CD4-positive, alpha-beta T cell treated with Interferon gamma for 1 hour (primary cell): ENCODE data around the gene NDE1.
"Not testable (repeated sequence)": the region's sequence is repeated elsewhere in the genome, so short reads cannot be mapped to it uniquely, and the experiment has no call there.

Experiments used
- DNase-seq: peaks from one replicate; pipeline ENCODE4 v3.0.0-alpha.2; 2020

Gene NDE1

GRCh38 chr16:15650019-15650697 is at the start of gene NDE1:
NDE1 (plus strand) TSS chr16:15650245; CDS start chr16:15664779, 14,534 bp downstream.
- DNase-seq: peak; percentile 84

DNA sequence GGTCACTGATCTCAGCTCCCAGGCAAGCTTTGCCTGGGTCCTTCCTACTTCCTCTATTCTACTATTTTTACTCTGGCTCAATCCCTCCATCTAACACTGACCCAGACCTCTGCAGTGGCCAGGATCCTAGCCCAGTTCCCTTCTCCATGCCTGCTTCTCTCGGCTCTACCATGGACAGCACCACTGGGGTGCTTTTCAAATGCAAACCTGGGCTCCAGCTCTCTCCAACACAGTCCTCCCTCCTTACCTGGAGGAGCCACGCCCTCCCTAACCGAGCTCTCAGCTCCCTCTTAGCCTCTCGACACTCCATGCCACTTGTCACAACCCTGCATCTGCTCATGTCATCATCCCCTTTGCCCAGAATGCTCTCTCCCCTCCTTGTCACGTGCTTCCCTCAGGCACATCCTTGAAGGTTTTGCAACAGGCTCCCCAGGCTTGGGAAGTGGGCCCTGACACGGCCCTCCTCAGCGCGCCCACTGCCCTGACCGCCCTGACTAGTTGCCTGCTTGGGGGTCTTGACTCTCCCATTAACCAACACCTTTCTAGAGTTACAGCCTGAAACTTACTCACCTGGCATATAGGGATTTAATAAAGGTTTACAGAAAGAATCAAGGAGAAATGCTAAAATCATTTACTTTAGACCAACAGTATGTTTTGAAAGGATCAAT is 48.7 kb upstream of the NDE1 start:
- no peak for DNase-seq

- DNase-seq: no peak
Measured at GRCh38 chr16:15602285-15603044, 47.6 kb upstream of the NDE1 start.

- no peak for DNase-seq
Measured at GRCh38 chr16:15604460-15605440, 45.3 kb upstream of the NDE1 start.

- DNase-seq: no peak
Measured at GRCh38 chr16:15605839-15606517, 44.1 kb upstream of the NDE1 start.

DNA sequence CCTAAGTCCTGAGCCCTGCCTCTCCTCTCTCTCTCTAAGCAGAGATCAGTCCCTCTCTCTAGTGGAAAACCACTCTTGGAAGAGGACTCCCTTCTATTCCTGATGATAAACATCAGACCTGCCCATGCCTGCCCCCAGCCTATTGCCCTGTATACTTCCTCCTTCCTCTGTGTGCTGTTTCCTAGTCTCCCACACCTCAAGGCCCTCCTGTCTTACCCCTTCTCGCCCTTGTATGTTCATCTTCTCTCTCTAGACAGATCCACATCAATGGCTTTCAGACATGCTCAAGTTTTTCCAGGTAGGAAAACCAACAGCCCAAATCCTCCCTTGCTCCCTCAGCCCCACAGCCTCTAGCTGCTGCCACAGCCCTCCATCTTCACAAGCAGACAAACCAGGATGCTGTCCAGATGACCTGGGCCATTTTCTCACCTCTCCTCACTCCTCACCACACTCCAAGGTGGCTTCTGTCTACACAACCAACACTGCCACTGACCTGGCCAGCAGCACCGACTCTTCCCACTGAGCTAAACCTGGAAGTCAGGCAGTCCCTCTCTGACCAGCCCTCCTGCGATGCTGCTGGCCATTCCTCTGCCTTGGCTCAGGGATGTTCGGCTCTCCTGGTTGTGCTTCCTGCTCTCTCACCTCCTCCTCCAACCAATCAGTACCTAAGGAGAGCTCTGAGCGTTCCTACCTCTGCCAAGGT is 43.4 kb upstream of the NDE1 start:
- DNase-seq: no peak

- not testable (repeated sequence) for DNase-seq
Measured at GRCh38 chr16:15607221-15607699, 42.8 kb upstream of the NDE1 start.

GRCh38 chr16:15607700-15608396 is 42.2 kb upstream of the NDE1 start:
- peak; percentile 37 for DNase-seq

DNA sequence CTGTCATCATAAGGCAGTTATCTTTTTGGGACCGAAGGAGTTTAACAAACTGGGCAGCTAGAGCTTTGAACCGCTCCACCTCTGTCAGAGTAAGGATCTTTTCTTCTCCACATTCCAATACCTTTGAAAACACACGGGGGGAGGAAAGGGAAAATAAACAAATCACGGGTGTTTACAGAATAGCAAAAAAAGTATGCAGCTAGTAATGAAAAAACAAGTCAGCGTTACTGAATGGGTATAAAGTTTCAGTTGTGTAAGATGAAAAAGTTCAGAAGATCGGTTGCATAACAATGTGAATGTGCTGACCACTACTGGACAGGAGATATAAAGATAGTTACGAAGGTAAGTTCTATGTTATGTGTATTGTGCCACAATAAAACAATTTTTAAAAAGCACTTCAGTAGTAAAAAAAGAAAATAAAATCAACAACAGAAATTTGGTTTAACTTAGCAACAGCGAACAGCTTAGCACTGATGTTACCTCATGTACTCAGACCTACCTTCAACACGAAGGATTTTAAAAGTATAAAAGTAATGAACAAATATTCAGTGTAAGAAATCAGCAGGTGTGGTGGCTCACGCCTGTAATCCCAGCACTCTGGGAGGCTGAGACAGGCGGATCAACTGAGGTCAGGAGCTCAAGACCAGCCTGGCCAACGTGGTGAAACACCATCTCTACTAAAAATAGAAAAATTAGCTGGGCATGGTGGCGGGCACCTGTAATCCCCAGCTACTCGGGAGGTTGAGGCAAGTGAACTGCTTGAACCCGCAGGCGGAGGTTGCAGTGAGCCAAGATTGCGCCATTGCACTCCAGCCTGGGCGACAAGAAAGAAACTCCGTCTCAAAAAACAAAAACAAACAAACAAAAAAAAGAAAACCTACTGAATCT is 41.4 kb upstream of the NDE1 start:
- DNase-seq: no peak

GRCh38 chr16:15609286-15609649 is 40.8 kb upstream of the NDE1 start:
- no peak for DNase-seq

DNA sequence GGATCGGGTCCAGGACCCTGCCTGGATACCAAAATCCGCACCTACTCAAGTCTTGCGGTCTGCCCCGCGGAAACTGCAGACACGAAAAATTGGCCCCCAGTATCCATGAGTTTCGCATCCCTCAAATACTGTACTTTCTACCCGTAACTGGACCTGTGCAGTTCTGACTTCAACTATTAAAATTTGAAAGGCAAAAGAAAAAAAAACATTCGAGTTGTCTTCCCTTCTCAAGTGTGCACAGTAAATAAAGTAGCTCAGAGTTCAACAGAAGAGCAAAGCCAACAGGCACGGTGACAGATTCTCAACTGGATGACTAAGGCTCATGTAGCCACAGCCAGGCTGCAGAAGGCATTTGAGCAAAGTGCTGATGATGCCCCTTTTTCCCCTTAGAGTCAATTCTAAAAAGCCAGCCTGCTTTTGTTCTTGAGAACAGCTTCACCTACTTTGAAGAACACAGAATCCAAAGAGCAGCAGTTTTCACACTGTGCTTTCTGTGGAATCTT is 39.6 kb upstream of the NDE1 start:
- no peak for DNase-seq

- no peak for DNase-seq
Measured at GRCh38 chr16:15611610-15612009, 38.4 kb upstream of the NDE1 start.

- DNase-seq: no peak
Measured at GRCh38 chr16:15613676-15614075, 36.4 kb upstream of the NDE1 start.

- no peak for DNase-seq
Measured at GRCh38 chr16:15616012-15616411, 34.0 kb upstream of the NDE1 start.

- DNase-seq: no peak
Measured at GRCh38 chr16:15616475-15617165, 33.4 kb upstream of the NDE1 start.

DNA sequence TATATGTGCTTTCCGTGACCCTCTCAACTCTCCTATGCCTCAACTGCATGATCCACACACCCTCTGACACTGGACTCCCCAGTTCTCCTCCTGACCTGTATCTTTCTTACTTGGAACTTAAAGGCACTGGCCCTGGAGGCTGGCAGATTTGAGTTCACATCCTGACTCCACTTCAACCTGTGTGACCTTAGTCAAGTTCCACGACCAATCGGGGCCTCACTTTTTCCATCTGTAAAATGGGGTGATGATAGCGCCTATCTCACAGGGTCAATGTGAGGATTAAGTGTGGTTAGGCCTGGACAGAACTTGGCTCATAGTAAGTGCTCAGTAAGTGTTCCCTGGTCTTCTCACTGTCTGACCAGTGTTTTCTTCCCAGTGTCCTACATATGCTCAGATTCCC is 32.1 kb upstream of the NDE1 start:
- DNase-seq: no peak

- no peak for DNase-seq
Measured at GRCh38 chr16:15618392-15618791, 31.7 kb upstream of the NDE1 start.

DNA sequence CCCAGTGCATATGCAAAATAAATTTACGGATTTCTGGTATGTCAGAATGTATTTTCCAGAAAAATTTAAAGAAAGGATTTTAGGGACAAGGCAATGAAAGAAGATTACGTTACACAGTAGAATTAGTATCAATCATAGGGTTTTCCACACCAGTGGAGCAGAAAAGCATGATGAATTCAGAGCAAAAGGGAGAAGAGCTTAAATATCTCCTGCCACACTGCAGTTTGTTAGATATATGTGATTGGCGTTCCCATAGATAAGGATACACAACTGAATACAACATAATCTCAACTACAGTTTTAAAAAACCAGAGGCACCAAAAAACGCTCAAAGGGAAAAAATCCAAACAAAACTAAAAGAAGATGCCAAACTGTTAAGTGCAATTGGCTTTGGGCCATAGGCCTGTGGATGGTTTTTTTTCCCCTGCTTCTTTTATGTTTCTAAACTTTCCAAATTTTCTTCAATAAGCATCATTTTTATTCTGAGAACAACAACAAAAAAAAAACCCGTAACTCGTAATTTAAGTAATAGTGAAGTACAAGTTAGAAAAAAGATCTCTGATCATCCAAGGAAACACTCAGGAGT is 29.3 kb upstream of the NDE1 start:
- no peak for DNase-seq
